B cell (primary cell): Measurements from ENCODE around the gene ADIG. TPM values are rescaled to one million over a fixed set of nuclear protein-coding genes. Genes with fewer than 3 reads are reported as not detected.

Experiments
- ATAC-seq: fragments of 200-7000 bp; cut with Tn5 transposase; one replicate; pipeline ENCODE4 v1.10.0; 2021; ENCODE audit warnings: low read depth, mild to moderate bottlenecking, moderate number of reproducible peaks, moderate library complexity
- CTCF ChIA-PET: fragments of 350-600 bp; sonication (Branson Sonifier 250); formaldehyde crosslinking; loops from one replicate; lab custom pipeline; 2021; ENCODE audit warnings: antibody characterized with exemption, inconsistent platforms; lab: Charles Lee
- POLR2A ChIA-PET: fragments of 350-600 bp; sonication (Branson Sonifier 250); formaldehyde crosslinking; loops from one replicate; lab custom pipeline; 2021; ENCODE audit warnings: antibody characterized with exemption; lab: Charles Lee
- DNase-seq: peaks from one replicate; pipeline ENCODE4 v3.0.0; 2013
- H2AFZ ChIP-seq: 2 replicates; pipeline ENCODE4 v1.6.1; 2012; ENCODE audit warnings: mild to moderate bottlenecking, low read depth, low read length; ENCODE audit not compliant: insufficient read depth, poor library complexity, severe bottlenecking
- H3K27ac ChIP-seq, 2 donors: 1 replicate in 1 of 2; 2 replicates in 1 of 2; pipeline ENCODE4 v1.5.1; 2012 to 2013; ENCODE audit warnings: low read length in 2 of 2, mild to moderate bottlenecking in 2 of 2, moderate library complexity in 1 of 2
- H3K27me3 ChIP-seq, 4 experiments: fragments of 200-600 bp in 1 of 4; sonication (generic) in 1 of 4; replicated peaks in 1 of 4; 1 replicate in 2 of 4; 2 replicates in 2 of 4; pipeline versions ENCODE4 v1.6.1 to v1.7.0; 2013 to 2016; ENCODE audit warnings: low read length in 3 of 4, mild to moderate bottlenecking in 2 of 4, mixed read lengths in 1 of 4, moderate library complexity in 1 of 4; ENCODE audit not compliant: insufficient read depth in 4 of 4, control insufficient read depth in 3 of 4; ENCODE audit errors: control extremely low read depth in 1 of 4
- H3K36me3 ChIP-seq, 2 experiments: replicated peaks in 1 of 2; 1 replicate in 1 of 2; 2 replicates in 1 of 2; pipeline versions ENCODE4 v1.6.1 to v1.7.1; 2013; ENCODE audit warnings: low read length in 1 of 2; ENCODE audit not compliant: insufficient read depth in 2 of 2, control insufficient read depth in 1 of 2; ENCODE audit errors: control extremely low read depth in 1 of 2, extremely low read depth in 1 of 2
- H3K4me1 ChIP-seq, 2 donors: fragments of 200-600 bp in 1 of 2; sonication (generic) in 1 of 2; 1 replicate in 1 of 2; 2 replicates in 1 of 2; pipeline versions ENCODE4 v1.5.1 to v1.6.1; 2013 to 2017; ENCODE audit warnings: low read length in 2 of 2; ENCODE audit not compliant: control insufficient read depth in 2 of 2, insufficient read depth in 2 of 2
- H3K4me2 ChIP-seq: replicated peaks from 2 replicates; pipeline ENCODE3; 2012; ENCODE audit warnings: mild to moderate bottlenecking, low read depth, low read length; ENCODE audit not compliant: poor library complexity, severe bottlenecking
- H3K4me3 ChIP-seq, 5 experiments: fragments of 200-600 bp in 1 of 5; sonication (generic) in 1 of 5; 1 replicate in 3 of 5; 2 replicates in 2 of 5; pipeline versions ENCODE4 v1.5.1 to v1.7.0; 2011 to 2016; ENCODE audit warnings: low read length in 4 of 5, mild to moderate bottlenecking in 4 of 5, low read depth in 2 of 5, control low read depth in 1 of 5, moderate library complexity in 1 of 5; ENCODE audit not compliant: insufficient read depth in 1 of 5; ENCODE audit errors: control extremely low read depth in 1 of 5, extremely low read depth in 1 of 5
- H3K79me2 ChIP-seq: fragments of 200-600 bp; sonication (generic); one replicate; pipeline ENCODE4 v1.6.0; 2016; ENCODE audit warnings: low read length; ENCODE audit not compliant: control insufficient read depth, insufficient read depth
- H3K9ac ChIP-seq: fragments of 200-600 bp; sonication (generic); 2 replicates; pipeline ENCODE4 v1.6.1; 2017; ENCODE audit warnings: mild to moderate bottlenecking, low read length, moderate library complexity
- H3K9me3 ChIP-seq, 3 donors: one replicate each; pipeline versions ENCODE4 v1.6.1 to v1.7.1; 2013; ENCODE audit warnings: low read length in 2 of 3; ENCODE audit not compliant: control insufficient read depth in 2 of 3, insufficient read depth in 1 of 3; ENCODE audit errors: control extremely low read depth in 1 of 3
- H4K20me1 ChIP-seq: 2 replicates; pipeline ENCODE4 v1.6.0; 2012; ENCODE audit warnings: mild to moderate bottlenecking, low read length; ENCODE audit not compliant: insufficient read depth, control insufficient read depth, poor library complexity, severe bottlenecking
- H3K27ac Mint-ChIP-seq: one replicate; pipeline ENCODE4 v1.8.0; 2021; ENCODE audit warnings: mixed read lengths
- H3K27me3 Mint-ChIP-seq: one replicate; pipeline ENCODE4 v1.8.0; 2021; ENCODE audit warnings: mixed read lengths
- H3K4me1 Mint-ChIP-seq: one replicate; pipeline ENCODE4 v1.8.0; 2021; ENCODE audit warnings: mixed read lengths
- H3K4me3 Mint-ChIP-seq: one replicate; pipeline ENCODE4 v1.8.0; 2021; ENCODE audit warnings: mixed read lengths
- H3K9me3 Mint-ChIP-seq: one replicate; pipeline ENCODE4 v1.8.0; 2022; ENCODE audit warnings: mixed read lengths; ENCODE audit not compliant: insufficient read depth
- CTCF ChIP-seq: fragments of 200-600 bp; IDR thresholded peaks from one replicate; pipeline ENCODE4 v1.8.0; 2022; ENCODE audit warnings: antibody characterized with exemption, mild to moderate bottlenecking
- EZH2 ChIP-seq: IDR thresholded peaks from 2 replicates; pipeline ENCODE4 v1.6.1; 2012; ENCODE audit warnings: borderline replicate concordance, low read depth, mild to moderate bottlenecking, moderate library complexity, low read length; ENCODE audit not compliant: insufficient read depth, poor library complexity, severe bottlenecking
- WGBS: methylation state at CpG from one replicate; pipeline ENCODE4 v1.1.5; 2013; ENCODE audit warnings: missing lambda C conversion rate; ENCODE audit not compliant: insufficient coverage; 5-methylcytosine and 5-hydroxymethylcytosine counted together
- intact Hi-C: fragments of 100-400 bp; cut with micrococcal nuclease; formaldehyde crosslinking; loops from one replicate; pipeline ENCODE4 v1.10.0; 2022
- polyA plus RNA-seq: library from polyadenylated mRNA; depleted of rRNA; stranded (reverse); fragments of >200 nt; gene quantifications from 2 replicates; pipeline ENCODE4 v1.2.3, GENCODE V29; 2012
- total RNA-seq, 2 donors: library from RNA; stranded (reverse); fragments of 120-200 nt in 1 of 2; gene quantifications; 1 replicate in 1 of 2; 2 replicates in 1 of 2; pipeline versions ENCODE4 v1.2.3 to v1.2.4, GENCODE V29; 2013 to 2022

ADIG gene
- total and polyA plus RNA-seq, 2 donors (not counting 1 experiment from before 2014, with no cell fraction given), result not detected

- Histone ChIP-seq H3K9me3 (peaks cover 0 to 5% (median 0%) of the 10 kb centered on the region in 3 donors), H3K9ac (no peak overlapping the region), H4K20me1 (no peaks in the 10 kb centered on the region), H3K27me3 (peaks cover 0 to 32% (median 16%) of the 10 kb centered on the region in 4 experiments), H2AFZ (no peak overlapping the region), H3K36me3 (no peaks in the 10 kb centered on the region), H3K79me2 (no peaks in the 10 kb centered on the region), H3K4me3 (no peak overlapping the region), H3K4me2 (no peak overlapping the region), H3K27ac (no peak overlapping the region), H3K4me1 (peaks cover 5 to 9% of the 10 kb centered on the region in 2 donors)
- Mint-ChIP-seq H3K27ac (no peak overlapping the region), H3K27me3 (peaks cover 67% of the 10 kb centered on the region), H3K4me3 (no peak overlapping the region), H3K4me1 (peaks cover 8% of the 10 kb centered on the region), H3K9me3 (no peaks in the 10 kb centered on the region)
- ChIA-PET CTCF (no interaction called here), POLR2A (no interaction called here)
- intact Hi-C loops, result no loop called here
- 17% methylated on average over 3 of the region's 5 CpGs for WGBS
- no peak for ATAC-seq
- no peak for TF ChIP-seq EZH2
- no peak for TF ChIP-seq CTCF
- DNase-seq, result no peak
Observed at GRCh38 chr20:38602185-38602581, 21.2 kb downstream of the ADIG start.

GRCh38 chr20:38603286-38603685 is 22.3 kb downstream of the ADIG start:
- peaks cover 66% of the 10 kb centered on the region for H3K27me3 Mint-ChIP-seq
- no peak overlapping the region for H3K27ac Mint-ChIP-seq
- ATAC-seq (no peak), DNase-seq (no peak)
- Histone ChIP-seq H3K9me3 (peaks cover 0 to 5% (median 0%) of the 10 kb centered on the region in 3 donors), H2AFZ (no peak overlapping the region), H3K4me2 (no peak overlapping the region), H4K20me1 (no peaks in the 10 kb centered on the region), H3K9ac (no peak overlapping the region), H3K27ac (no peak overlapping the region), H3K27me3 (peaks cover 0 to 32% (median 16%) of the 10 kb centered on the region in 4 experiments), H3K4me3 (no peak overlapping the region), H3K4me1 (peaks cover 5 to 9% of the 10 kb centered on the region in 2 donors), H3K79me2 (no peaks in the 10 kb centered on the region), H3K36me3 (no peaks in the 10 kb centered on the region)
- ChIA-PET CTCF (no interaction called here), POLR2A (no interaction called here)
- TF ChIP-seq EZH2, result no peak
- TF ChIP-seq CTCF, result no peak
- H3K4me1 Mint-ChIP-seq, result peaks cover 8% of the 10 kb centered on the region
- no peaks in the 10 kb centered on the region for H3K9me3 Mint-ChIP-seq
- H3K4me3 Mint-ChIP-seq, result no peak overlapping the region
- intact Hi-C loops, result no loop called here
- no CpG with 5 or more reads among the region's 3 CpGs for WGBS
